ENCODE data around the gene TMEM232.

DNA sequence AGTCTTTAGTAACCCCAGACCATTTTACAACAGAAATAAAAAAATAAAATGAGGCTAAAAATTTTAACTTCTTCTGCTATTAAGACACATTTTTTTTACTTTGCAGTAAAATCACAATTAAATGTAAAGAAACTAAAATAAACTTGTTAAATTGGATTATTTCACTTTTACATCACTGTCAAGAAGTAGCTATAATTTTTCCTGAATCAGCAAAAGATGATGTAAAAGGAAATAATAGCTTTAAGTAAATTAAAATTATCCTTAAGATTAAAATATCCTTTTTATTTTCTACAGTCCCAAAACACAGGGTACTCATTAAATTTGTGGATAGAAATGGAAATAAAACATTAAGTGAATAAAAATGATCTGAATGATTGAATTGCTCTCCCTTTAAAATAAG, 44.5 kb downstream of the TMEM232 start:
- TF ChIP-seq, protein P1, sequence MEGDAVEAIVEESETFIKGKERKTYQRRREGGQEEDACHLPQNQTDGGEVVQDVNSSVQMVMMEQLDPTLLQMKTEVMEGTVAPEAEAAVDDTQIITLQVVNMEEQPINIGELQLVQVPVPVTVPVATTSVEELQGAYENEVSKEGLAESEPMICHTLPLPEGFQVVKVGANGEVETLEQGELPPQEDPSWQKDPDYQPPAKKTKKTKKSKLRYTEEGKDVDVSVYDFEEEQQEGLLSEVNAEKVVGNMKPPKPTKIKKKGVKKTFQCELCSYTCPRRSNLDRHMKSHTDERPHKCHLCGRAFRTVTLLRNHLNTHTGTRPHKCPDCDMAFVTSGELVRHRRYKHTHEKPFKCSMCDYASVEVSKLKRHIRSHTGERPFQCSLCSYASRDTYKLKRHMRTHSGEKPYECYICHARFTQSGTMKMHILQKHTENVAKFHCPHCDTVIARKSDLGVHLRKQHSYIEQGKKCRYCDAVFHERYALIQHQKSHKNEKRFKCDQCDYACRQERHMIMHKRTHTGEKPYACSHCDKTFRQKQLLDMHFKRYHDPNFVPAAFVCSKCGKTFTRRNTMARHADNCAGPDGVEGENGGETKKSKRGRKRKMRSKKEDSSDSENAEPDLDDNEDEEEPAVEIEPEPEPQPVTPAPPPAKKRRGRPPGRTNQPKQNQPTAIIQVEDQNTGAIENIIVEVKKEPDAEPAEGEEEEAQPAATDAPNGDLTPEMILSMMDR (IDR thresholded peaks at IDR 0.05; ENCODE audit: low read depth, low read length, poor library complexity, severe bottlenecking) = no peak
- no peak for TF ChIP-seq EZH2phosphoT487 (IDR thresholded peaks at IDR 0.05; ENCODE audit: borderline replicate concordance, low read length)
